OCI-LY3 (cell line): ENCODE results near the gene REG1A.

ENCODE experiments used
- H2AFZ ChIP-seq: fragments of 200-600, 300-600 bp; shearing (Covaris generic); 2 replicates; pipeline ENCODE4 v1.6.0; 2014; ENCODE audit warnings: antibody characterized with exemption, low read depth, low read length
- H3K27ac ChIP-seq: fragments of 200-600, 300-600 bp; sonication (generic); 2 replicates; pipeline ENCODE4 v1.5.1; 2014; ENCODE audit warnings: mild to moderate bottlenecking, low read length, moderate library complexity, mixed read lengths
- H3K27me3 ChIP-seq: fragments of 200-600, 300-600 bp; sonication (generic); 2 replicates; pipeline ENCODE4 v1.6.1; 2014; ENCODE audit warnings: low read depth, low read length, mixed read lengths
- H3K36me3 ChIP-seq: fragments of 200-600, 300-600 bp; sonication (generic); replicated peaks from 2 replicates; pipeline ENCODE3; 2014; ENCODE audit warnings: low read depth, low read length, mixed read lengths
- H3K4me1 ChIP-seq: fragments of 300-600, 200-600 bp; sonication (generic); 2 replicates; pipeline ENCODE4 v1.6.1; 2014; ENCODE audit warnings: low read length, mixed read lengths
- H3K4me2 ChIP-seq: fragments of 200-600, 300-600 bp; sonication (generic); 2 replicates; pipeline ENCODE4 v1.6.1; 2014; ENCODE audit warnings: low read length, mixed read lengths
- H3K4me3 ChIP-seq: fragments of 300-600, 200-600 bp; sonication (generic); 2 replicates; pipeline ENCODE4 v1.5.1; 2014; ENCODE audit warnings: antibody characterized with exemption, mild to moderate bottlenecking, low read length, moderate library complexity
- H3K79me2 ChIP-seq: fragments of 300-600, 200-600 bp; shearing (Covaris generic); 2 replicates; pipeline ENCODE4 v1.6.1; 2014; ENCODE audit warnings: mild to moderate bottlenecking, low read length, mixed read lengths
- H3K9ac ChIP-seq: fragments of 300-600, 200-600 bp; shearing (Covaris generic); 2 replicates; pipeline ENCODE4 v1.6.0; 2014; ENCODE audit warnings: mild to moderate bottlenecking, low read length, moderate library complexity
- H3K9me3 ChIP-seq: fragments of 200-600, 300-600 bp; shearing (Covaris generic); 2 replicates; pipeline ENCODE4 v1.6.1; 2014; ENCODE audit warnings: low read length, mixed read lengths; ENCODE audit not compliant: insufficient read depth
- H4K20me1 ChIP-seq: fragments of 200-600, 300-600 bp; sonication (generic); 2 replicates; pipeline ENCODE4 v1.6.1; 2016; ENCODE audit warnings: low read length, mixed read lengths; ENCODE audit not compliant: insufficient read depth
- EZH2phosphoT487 ChIP-seq: fragments of 200-600 bp; shearing (Covaris generic); IDR thresholded peaks from 2 replicates; pipeline ENCODE4 v1.6.1; 2018; ENCODE audit warnings: antibody characterized with exemption, mixed run types, low read depth
- TF ChIP-seq, protein P1 (sequence below): fragments of 200-600, 300-600 bp; sonication (generic); IDR thresholded peaks from 2 replicates; pipeline ENCODE4 v1.5.1; 2014; ENCODE audit warnings: antibody characterized with exemption, low read length, low read depth

Gene REG1A

DNA sequence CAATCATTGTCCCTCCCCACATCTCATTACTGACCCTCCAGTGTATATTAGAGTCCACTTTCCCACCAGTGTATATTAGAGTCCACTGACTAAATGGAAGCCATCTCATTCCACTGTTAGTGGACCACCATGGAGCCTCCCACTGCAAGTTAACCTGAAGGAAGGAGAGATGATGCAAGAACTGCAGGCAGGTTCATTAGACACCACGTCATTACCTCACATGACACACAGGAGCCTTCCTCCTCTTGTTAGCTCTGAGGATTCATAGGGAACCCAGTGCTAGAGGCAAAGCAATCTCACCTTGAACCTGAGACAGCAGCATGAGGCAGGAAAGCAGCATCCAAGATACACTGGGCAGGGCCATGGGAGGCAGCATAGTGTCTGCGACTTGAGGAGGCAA is 38.7 kb downstream of the REG1A start:
- Histone ChIP-seq H3K9ac (no peak overlapping the region), H2AFZ (no peak overlapping the region), H3K36me3 (no peaks in the 10 kb centered on the region), H4K20me1 (no peaks in the 10 kb centered on the region), H3K27me3 (no peaks in the 10 kb centered on the region), H3K27ac (no peak overlapping the region), H3K4me1 (no peaks in the 10 kb centered on the region), H3K79me2 (no peaks in the 10 kb centered on the region), H3K9me3 (no peaks in the 10 kb centered on the region), H3K4me2 (no peak overlapping the region), H3K4me3 (no peak overlapping the region)
- TF ChIP-seq, protein P1, sequence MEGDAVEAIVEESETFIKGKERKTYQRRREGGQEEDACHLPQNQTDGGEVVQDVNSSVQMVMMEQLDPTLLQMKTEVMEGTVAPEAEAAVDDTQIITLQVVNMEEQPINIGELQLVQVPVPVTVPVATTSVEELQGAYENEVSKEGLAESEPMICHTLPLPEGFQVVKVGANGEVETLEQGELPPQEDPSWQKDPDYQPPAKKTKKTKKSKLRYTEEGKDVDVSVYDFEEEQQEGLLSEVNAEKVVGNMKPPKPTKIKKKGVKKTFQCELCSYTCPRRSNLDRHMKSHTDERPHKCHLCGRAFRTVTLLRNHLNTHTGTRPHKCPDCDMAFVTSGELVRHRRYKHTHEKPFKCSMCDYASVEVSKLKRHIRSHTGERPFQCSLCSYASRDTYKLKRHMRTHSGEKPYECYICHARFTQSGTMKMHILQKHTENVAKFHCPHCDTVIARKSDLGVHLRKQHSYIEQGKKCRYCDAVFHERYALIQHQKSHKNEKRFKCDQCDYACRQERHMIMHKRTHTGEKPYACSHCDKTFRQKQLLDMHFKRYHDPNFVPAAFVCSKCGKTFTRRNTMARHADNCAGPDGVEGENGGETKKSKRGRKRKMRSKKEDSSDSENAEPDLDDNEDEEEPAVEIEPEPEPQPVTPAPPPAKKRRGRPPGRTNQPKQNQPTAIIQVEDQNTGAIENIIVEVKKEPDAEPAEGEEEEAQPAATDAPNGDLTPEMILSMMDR, result no peak
- no peak for TF ChIP-seq EZH2phosphoT487

DNA sequence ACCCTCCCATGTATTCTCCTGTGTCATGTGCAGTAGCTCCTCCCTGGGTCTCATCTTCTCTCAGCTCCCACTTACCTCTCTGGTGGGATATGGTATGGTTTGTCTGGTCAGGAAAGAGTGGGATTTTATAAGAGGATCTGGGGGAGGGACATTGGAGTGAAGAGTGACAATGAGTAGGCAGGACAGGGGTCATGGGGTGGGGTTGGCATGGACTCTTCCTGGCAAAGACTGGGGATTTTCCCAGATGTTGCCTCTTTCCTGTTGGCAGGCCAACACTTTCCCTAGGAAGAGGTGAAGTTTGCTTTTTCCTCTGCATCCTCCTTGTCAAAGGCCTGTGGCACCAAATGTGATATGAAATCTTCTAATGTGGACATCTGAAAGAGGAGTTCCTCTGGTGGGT is 39.4 kb downstream of the REG1A start, which contains the start of gene REG3A:
TSS of gene REG3A (minus strand) at position 101 of the 400 bp plus-strand sequence. CDS start 348 bp downstream, outside the sequence.
- Histone ChIP-seq H4K20me1 (no peaks in the 10 kb centered on the region), H3K9me3 (no peaks in the 10 kb centered on the region), H3K36me3 (no peaks in the 10 kb centered on the region), H3K79me2 (no peaks in the 10 kb centered on the region), H3K9ac (no peak within 1 kb of the TSS), H2AFZ (no peak within 1 kb of the TSS), H3K27me3 (no peaks in the 10 kb centered on the region), H3K27ac (no peak within 1 kb of the TSS), H3K4me2 (no peak within 1 kb of the TSS), H3K4me3 (no peak within 1 kb of the TSS), H3K4me1 (no peaks in the 10 kb centered on the region)
- TF ChIP-seq EZH2phosphoT487, result no peak

DNA sequence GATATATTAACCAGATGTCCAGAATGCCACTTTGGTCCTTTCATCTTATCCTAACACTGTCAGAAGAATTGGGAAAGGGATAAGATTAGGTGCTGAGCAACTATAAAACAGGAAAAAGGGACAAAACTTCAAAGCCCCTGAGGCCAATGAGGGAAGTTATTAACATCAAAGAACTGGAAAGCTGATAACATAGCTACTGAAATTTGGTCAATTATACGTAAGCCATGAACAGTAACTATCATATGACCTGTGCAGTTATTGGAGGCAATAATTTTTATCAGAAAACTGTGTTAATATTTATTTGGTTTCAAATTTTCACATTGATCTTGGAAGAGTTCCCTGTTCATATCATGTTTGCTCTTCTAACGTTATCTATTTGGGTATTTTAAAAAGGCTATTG is 41.8 kb downstream of the REG1A start:
- no peak overlapping the region for H3K9ac ChIP-seq
- no peaks in the 10 kb centered on the region for H4K20me1 ChIP-seq
- TF ChIP-seq EZH2phosphoT487, result no peak
- TF ChIP-seq, protein P1, result no peak
- no peaks in the 10 kb centered on the region for H3K36me3 ChIP-seq
- H3K27ac ChIP-seq, result no peak overlapping the region
- no peaks in the 10 kb centered on the region for H3K79me2 ChIP-seq
- no peaks in the 10 kb centered on the region for H3K9me3 ChIP-seq
- no peaks in the 10 kb centered on the region for H3K4me1 ChIP-seq
- no peaks in the 10 kb centered on the region for H3K27me3 ChIP-seq
- H3K4me3 ChIP-seq, result no peak overlapping the region
- no peak overlapping the region for H2AFZ ChIP-seq
- H3K4me2 ChIP-seq, result no peak overlapping the region

DNA sequence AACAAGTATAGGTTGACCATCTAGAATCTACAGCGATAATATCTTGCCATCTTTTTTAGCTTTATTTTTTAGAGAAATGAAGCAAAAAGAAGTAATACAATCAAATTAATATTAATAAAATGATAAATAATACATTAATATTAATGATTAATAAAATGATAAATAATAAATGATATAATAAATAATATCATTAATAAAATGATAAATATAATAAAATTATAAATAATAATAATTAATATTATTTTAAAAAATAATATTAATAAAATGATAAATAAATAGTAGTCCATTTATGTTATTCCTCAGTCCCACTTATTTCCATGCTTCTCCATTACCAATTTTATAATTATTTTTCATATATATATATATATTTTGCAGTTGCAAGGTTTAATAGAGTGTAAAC is 42.5 kb downstream of the REG1A start:
- Histone ChIP-seq H3K27me3 (no peaks in the 10 kb centered on the region), H3K9ac (no peak overlapping the region), H3K9me3 (no peaks in the 10 kb centered on the region), H3K36me3 (no peaks in the 10 kb centered on the region), H3K27ac (no peak overlapping the region), H2AFZ (no peak overlapping the region), H3K79me2 (no peaks in the 10 kb centered on the region), H3K4me3 (no peak overlapping the region), H4K20me1 (no peaks in the 10 kb centered on the region), H3K4me1 (no peaks in the 10 kb centered on the region), H3K4me2 (no peak overlapping the region)
- TF ChIP-seq, protein P1, result no peak
- no peak for TF ChIP-seq EZH2phosphoT487
